Central memory CD8-positive, alpha-beta T cell (primary cell): Measurements from ENCODE around the gene ITGA7.
A peak's percentile ranks its signal among the peaks of the same experiment; 100 is the strongest.

Source experiments
- ATAC-seq: fragments of 150-1000 bp; cut with Tn5 transposase; replicated peaks from 2 replicates; pipeline ENCODE4 v1.10.0; 2022; ENCODE audit warnings: mild to moderate bottlenecking, moderate FRiP score, moderate number of reproducible peaks; ENCODE audit not compliant: poor library complexity, severe bottlenecking; ENCODE audit errors: extremely low read depth
- DNase-seq, 2 donors: peaks; one replicate each; pipeline ENCODE4 v3.0.0; 2021; ENCODE audit warnings: low spot score in 2 of 2
- H3K27ac Mint-ChIP-seq: one replicate; pipeline ENCODE4 v1.8.0; 2022; ENCODE audit warnings: low read depth, mild to moderate bottlenecking, moderate library complexity, mixed read lengths
- H3K27me3 Mint-ChIP-seq: one replicate; pipeline ENCODE4 v1.8.0; 2022; ENCODE audit warnings: mixed read lengths
- H3K36me3 Mint-ChIP-seq: one replicate; pipeline ENCODE4 v1.8.0; 2022; ENCODE audit warnings: mild to moderate bottlenecking, moderate library complexity, mixed read lengths; ENCODE audit not compliant: insufficient read depth
- H3K4me1 Mint-ChIP-seq: one replicate; pipeline ENCODE4 v1.8.0; 2022; ENCODE audit warnings: mixed read lengths
- H3K4me3 Mint-ChIP-seq: one replicate; pipeline ENCODE4 v1.8.0; 2022; ENCODE audit warnings: mild to moderate bottlenecking, moderate library complexity, mixed read lengths
- H3K9me3 Mint-ChIP-seq: one replicate; pipeline ENCODE4 v1.8.0; 2022; ENCODE audit warnings: mixed read lengths

Gene ITGA7

GRCh38 chr12:55707841-55708694 lies at the start of gene ITGA7:
Gene ITGA7, minus strand, starts transcription at chr12:55707904. Its CDS starts 222 bp downstream, at chr12:55707682.
- no peaks in the 10 kb centered on the region for H3K9me3 Mint-ChIP-seq
- peak within 1 kb of the TSS; percentile 80 for H3K4me3 Mint-ChIP-seq
- DNase-seq: no peak
- H3K4me1 Mint-ChIP-seq: peaks cover 20% of the 10 kb centered on the region
- H3K27me3 Mint-ChIP-seq: peaks cover 39% of the 10 kb centered on the region
- H3K27ac Mint-ChIP-seq: peak within 1 kb of the TSS; percentile 78
- peak; percentile 65 for ATAC-seq
- H3K36me3 Mint-ChIP-seq: peaks cover 2% of the 10 kb centered on the region

- Mint-ChIP-seq H3K27me3 (no peaks in the 10 kb centered on the region), H3K4me3 (no peak overlapping the region), H3K27ac (peak overlapping the region; percentile 54), H3K36me3 (peaks cover 45% of the 10 kb centered on the region), H3K4me1 (peaks cover 15% of the 10 kb centered on the region), H3K9me3 (no peaks in the 10 kb centered on the region)
- DNase-seq (no peak), ATAC-seq (no peak)
Measured at GRCh38 chr12:55755246-55755645, 47.5 kb upstream of the ITGA7 start.

- Mint-ChIP-seq H3K27ac (peak overlapping the region; percentile 52), H3K27me3 (no peaks in the 10 kb centered on the region), H3K36me3 (peaks cover 12% of the 10 kb centered on the region), H3K4me1 (peaks cover 24% of the 10 kb centered on the region), H3K9me3 (no peaks in the 10 kb centered on the region), H3K4me3 (no peak overlapping the region)
- no peak for DNase-seq
- ATAC-seq: no peak
Measured at GRCh38 chr12:55748230-55748993, 40.7 kb upstream of the ITGA7 start.

- Mint-ChIP-seq H3K27me3 (no peaks in the 10 kb centered on the region), H3K4me3 (no peak overlapping the region), H3K36me3 (peaks cover 5% of the 10 kb centered on the region), H3K9me3 (no peaks in the 10 kb centered on the region), H3K27ac (no peak overlapping the region), H3K4me1 (peaks cover 35% of the 10 kb centered on the region)
- ATAC-seq (no peak), DNase-seq (no peak)
Measured at GRCh38 chr12:55746913-55747231, 39.2 kb upstream of the ITGA7 start.

GRCh38 chr12:55746174-55746912 lies 38.6 kb upstream of the ITGA7 start:
- no peaks in the 10 kb centered on the region for H3K27me3 Mint-ChIP-seq
- H3K4me1 Mint-ChIP-seq: peaks cover 37% of the 10 kb centered on the region
- DNase-seq (no peak), ATAC-seq (no peak)
- H3K4me3 Mint-ChIP-seq: peak overlapping the region; percentile 0
- H3K36me3 Mint-ChIP-seq: peaks cover 2% of the 10 kb centered on the region
- H3K27ac Mint-ChIP-seq: peak overlapping the region; percentile 27
- no peaks in the 10 kb centered on the region for H3K9me3 Mint-ChIP-seq

- no peak for ATAC-seq
- peak overlapping the region; percentile 0 for H3K4me3 Mint-ChIP-seq
- H3K27ac Mint-ChIP-seq: peak overlapping the region; percentile 27
- no peaks in the 10 kb centered on the region for H3K36me3 Mint-ChIP-seq
- H3K9me3 Mint-ChIP-seq: no peaks in the 10 kb centered on the region
- peaks cover 37% of the 10 kb centered on the region for H3K4me1 Mint-ChIP-seq
- no peaks in the 10 kb centered on the region for H3K27me3 Mint-ChIP-seq
- DNase-seq: no peak
Measured at GRCh38 chr12:55745361-55746173, 37.9 kb upstream of the ITGA7 start.

- H3K27ac Mint-ChIP-seq: no peak overlapping the region
- H3K36me3 Mint-ChIP-seq: no peaks in the 10 kb centered on the region
- ATAC-seq (no peak), DNase-seq (no peak)
- H3K9me3 Mint-ChIP-seq: no peaks in the 10 kb centered on the region
- no peaks in the 10 kb centered on the region for H3K27me3 Mint-ChIP-seq
- peaks cover 37% of the 10 kb centered on the region for H3K4me1 Mint-ChIP-seq
- peak overlapping the region; percentile 86 for H3K4me3 Mint-ChIP-seq
Measured at GRCh38 chr12:55744340-55745030, 36.8 kb upstream of the ITGA7 start.

- H3K27ac Mint-ChIP-seq: no peak overlapping the region
- no peak for DNase-seq
Measured at GRCh38 chr12:55743406-55744339, 36.0 kb upstream of the ITGA7 start.

GRCh38 chr12:55742719-55743405 lies 35.2 kb upstream of the ITGA7 start, which contains the start of gene GDF11:
Gene GDF11, plus strand, starts transcription at chr12:55743122. Its CDS starts 195 bp downstream, at chr12:55743317.
- no peaks in the 10 kb centered on the region for H3K27me3 Mint-ChIP-seq
- H3K27ac Mint-ChIP-seq: peak within 1 kb of the TSS; percentile 82
- ATAC-seq: peak; percentile 64
- H3K9me3 Mint-ChIP-seq: no peaks in the 10 kb centered on the region
- no peaks in the 10 kb centered on the region for H3K36me3 Mint-ChIP-seq
- peak in 1 of 2 donors; percentile 26 for DNase-seq
- H3K4me1 Mint-ChIP-seq: peaks cover 49% of the 10 kb centered on the region
- peak within 1 kb of the TSS; percentile 86 for H3K4me3 Mint-ChIP-seq

More at GRCh38 chr12:55743406-55744339, 36.0 kb upstream of the ITGA7 start:
- Mint-ChIP-seq H3K4me3 (peak overlapping the region; percentile 86), H3K36me3 (no peaks in the 10 kb centered on the region), H3K9me3 (no peaks in the 10 kb centered on the region), H3K27me3 (no peaks in the 10 kb centered on the region), H3K4me1 (peaks cover 42% of the 10 kb centered on the region)
- peak; percentile 64 for ATAC-seq

- H3K4me1 Mint-ChIP-seq: peaks cover 57% of the 10 kb centered on the region
- H3K4me3 Mint-ChIP-seq: peak overlapping the region; percentile 79
- peak overlapping the region; percentile 82 for H3K27ac Mint-ChIP-seq
- H3K9me3 Mint-ChIP-seq: no peaks in the 10 kb centered on the region
- H3K36me3 Mint-ChIP-seq: peaks cover 3% of the 10 kb centered on the region
- no peak for ATAC-seq
- no peaks in the 10 kb centered on the region for H3K27me3 Mint-ChIP-seq
- no peak for DNase-seq
Measured at GRCh38 chr12:55741931-55742680, 34.4 kb upstream of the ITGA7 start.
